GM08714 (cell line): ENCODE results near the gene WNT8B.

ENCODE experiments used
- H3K4me3 ChIP-seq: fragments of 200-500 bp; sonication (Bioruptor generic); 2 replicates; pipeline ENCODE4 v1.5.1; 2014; ENCODE audit warnings: mild to moderate bottlenecking, low read length, inconsistent platforms
- ZNF274 ChIP-seq: IDR thresholded peaks from 2 replicates; pipeline ENCODE4 v1.6.1; 2012; ENCODE audit warnings: mild to moderate bottlenecking, low read depth, low read length

The WNT8B gene

DNA sequence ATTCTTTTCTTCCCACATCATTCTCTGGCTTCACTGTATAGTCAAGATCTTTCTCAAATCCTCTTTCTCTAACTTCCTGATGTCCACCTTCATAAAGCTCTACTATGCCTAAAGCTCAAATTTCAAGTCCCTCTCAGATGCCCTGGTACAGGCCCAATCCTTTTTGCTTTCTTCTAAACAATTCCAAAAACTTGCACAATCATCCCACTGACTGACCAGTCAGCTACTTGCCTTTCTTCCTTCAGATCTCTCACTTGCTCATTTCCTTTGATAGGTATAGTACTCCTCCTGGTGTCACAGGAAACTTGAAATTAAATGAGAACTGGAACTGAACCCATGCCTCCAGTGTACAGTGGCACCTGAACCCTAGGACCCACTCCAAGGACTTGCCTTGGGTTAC, 38.6 kb downstream of the WNT8B start:
- H3K4me3 ChIP-seq, result no peak overlapping the region
- no peak for TF ChIP-seq ZNF274

DNA sequence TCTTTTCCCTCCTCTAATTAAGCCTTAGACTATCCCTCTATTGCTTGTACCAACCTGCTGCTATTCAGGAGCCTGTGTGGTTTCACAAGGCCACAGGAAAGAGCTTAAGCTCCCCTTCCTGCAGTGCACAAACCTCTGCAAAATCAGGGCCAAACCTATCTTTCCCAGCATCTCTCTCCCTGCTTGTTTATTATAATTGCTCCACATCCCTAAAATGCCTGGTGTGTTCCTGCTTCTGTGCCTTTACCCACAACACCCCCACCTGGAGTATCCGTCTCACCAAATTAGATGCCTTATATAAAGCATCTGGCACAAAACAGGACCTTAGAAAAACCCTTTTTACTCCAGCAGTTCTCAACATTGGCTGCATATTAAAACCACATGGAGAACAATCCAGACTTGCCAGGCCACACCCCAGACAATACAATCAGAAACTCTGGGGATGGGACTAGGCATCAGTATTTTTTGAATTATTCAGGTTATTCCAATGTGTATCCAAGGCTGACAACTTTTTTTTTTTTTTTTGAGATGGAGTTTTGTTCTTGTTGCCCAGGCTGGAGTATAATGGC, 40.2 kb downstream of the WNT8B start:
- H3K4me3 ChIP-seq, result no peak overlapping the region
- no peak for TF ChIP-seq ZNF274

DNA sequence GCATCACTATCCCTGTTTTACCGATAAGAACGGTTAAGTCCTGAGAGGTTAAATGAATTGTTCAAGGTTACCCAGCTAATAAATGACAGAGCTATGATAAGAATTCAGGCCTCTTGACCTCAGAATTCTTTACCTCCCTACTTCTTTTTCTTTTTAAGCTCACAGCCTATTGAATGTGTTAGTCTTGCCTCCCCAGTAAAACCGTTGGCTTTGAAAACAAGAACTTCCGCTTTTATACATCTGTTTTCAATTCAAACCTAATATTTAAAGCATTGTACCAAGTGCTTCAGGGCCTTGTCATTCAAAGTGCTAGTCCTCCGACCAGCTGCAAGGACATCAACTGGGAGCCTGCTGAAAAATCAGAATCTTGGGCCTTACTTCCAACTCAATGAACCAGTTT, 41.3 kb downstream of the WNT8B start:
- TF ChIP-seq ZNF274, result no peak

DNA sequence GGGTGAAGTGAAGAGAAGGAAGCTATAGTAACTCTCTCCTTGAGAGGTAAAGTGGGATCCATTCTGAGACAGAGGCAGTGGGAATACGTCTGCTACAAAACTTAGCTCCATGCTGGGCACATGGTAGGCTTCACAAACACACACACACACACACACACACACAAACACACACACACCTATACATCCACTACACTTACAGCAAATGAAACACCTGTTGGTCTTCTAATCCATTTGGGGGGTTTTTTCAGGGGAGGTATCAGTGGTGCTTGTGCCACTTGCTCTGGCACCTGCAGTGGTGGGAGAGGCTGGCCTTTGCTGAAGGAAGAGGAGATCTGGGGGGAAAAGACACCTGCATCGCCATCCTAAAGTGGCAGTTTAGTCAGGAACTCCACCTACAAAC, 42.4 kb downstream of the WNT8B start:
- TF ChIP-seq ZNF274, result no peak
- no peak overlapping the region for H3K4me3 ChIP-seq

More for the DNA sequence above, 41.3 kb downstream of the WNT8B start:
- H3K4me3 ChIP-seq, result no peak overlapping the region

- no peak overlapping the region for H3K4me3 ChIP-seq
- TF ChIP-seq ZNF274, result no peak
These were observed 44.0 kb downstream of the WNT8B start for GRCh38 chr10:100506596-100507356.

GRCh38 chr10:100507357-100507732, 44.5 kb downstream of the WNT8B start:
- no peak for TF ChIP-seq ZNF274
- H3K4me3 ChIP-seq, result no peak overlapping the region

GRCh38 chr10:100508266-100508665, 45.5 kb downstream of the WNT8B start:
- no peak for TF ChIP-seq ZNF274
- no peak overlapping the region for H3K4me3 ChIP-seq

GRCh38 chr10:100508691-100509150, 45.9 kb downstream of the WNT8B start:
- H3K4me3 ChIP-seq, result no peak overlapping the region
- no peak for TF ChIP-seq ZNF274

GRCh38 chr10:100509241-100509840, 46.5 kb downstream of the WNT8B start:
- TF ChIP-seq ZNF274, result no peak
- no peak overlapping the region for H3K4me3 ChIP-seq

GRCh38 chr10:100510533-100511308, 47.9 kb downstream of the WNT8B start:
- no peak for TF ChIP-seq ZNF274
- no peak overlapping the region for H3K4me3 ChIP-seq

GRCh38 chr10:100515612-100516011, 52.8 kb downstream of the WNT8B start:
- no peak for TF ChIP-seq ZNF274
- no peak overlapping the region for H3K4me3 ChIP-seq

DNA sequence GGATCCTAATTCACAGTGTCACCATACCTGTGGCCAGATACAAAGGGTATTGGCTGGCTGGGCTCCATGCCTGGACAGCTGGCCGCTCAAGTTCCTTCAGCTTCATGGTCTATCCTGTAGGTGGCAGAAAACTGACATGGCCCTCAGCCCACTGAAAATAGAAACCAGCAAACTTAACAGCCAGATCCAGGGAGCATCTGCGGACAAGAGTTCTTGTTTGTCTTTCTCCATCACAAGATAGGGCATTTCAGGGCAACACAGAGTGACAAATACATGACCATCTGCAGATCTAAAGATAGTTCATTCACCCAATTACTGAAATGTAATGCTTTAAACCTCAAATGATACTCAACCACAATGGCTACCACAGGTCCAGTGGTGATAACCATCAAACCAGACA, 54.0 kb downstream of the WNT8B start:
- H3K4me3 ChIP-seq, result no peak overlapping the region
- TF ChIP-seq ZNF274, result no peak

DNA sequence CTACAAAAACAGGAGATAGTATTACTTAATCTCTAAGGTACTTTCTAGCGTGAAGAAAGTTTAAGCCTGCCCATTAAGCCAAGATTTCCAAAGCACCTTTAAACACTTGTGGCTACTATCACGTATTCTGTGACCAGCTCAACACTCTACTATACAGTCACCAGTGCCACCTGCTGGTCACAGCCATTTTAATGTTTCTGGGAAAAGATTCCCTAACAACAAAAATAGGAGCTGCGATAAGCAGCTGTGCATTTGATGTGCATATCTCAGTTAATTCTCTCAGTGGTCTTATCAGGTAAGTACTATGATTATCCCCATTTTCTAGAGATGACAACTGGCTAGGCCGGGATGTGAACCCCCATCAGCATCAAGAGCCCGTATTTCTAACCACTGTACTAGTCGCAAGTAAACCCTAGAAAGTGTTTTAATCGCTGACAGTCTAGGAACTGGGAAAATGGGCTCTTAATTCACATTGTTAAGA, 56.0 kb downstream of the WNT8B start:
- no peak for TF ChIP-seq ZNF274
- no peak overlapping the region for H3K4me3 ChIP-seq

- H3K4me3 ChIP-seq, result no peak within 1 kb of the TSS
- no peak for TF ChIP-seq ZNF274
These were observed 56.7 kb downstream of the WNT8B start, which contains the start of gene SEC31B for GRCh38 chr10:100519311-100520051. TSS of gene SEC31B (minus strand) at chr10:100519861. CDS start at chr10:100516952, 2,909 bp downstream.
